Dendritic cell treated with granulocyte-macrophage colony-stimulating factor and Interleukin-4, amounts not matched to agents 40 ng/mL and 50 ng/mL, for 4 days (primary cell): ENCODE measurements around the gene ANO1.
"Not testable (repeated sequence)": the region's sequence is repeated elsewhere in the genome, so short reads cannot be mapped to it uniquely, and the experiment has no call there.

ENCODE experiments used
- H3K27ac Mint-ChIP-seq: one replicate; pipeline ENCODE4 v1.8.0; 2022; ENCODE audit warnings: mild to moderate bottlenecking, mixed read lengths
- H3K27me3 Mint-ChIP-seq: one replicate; pipeline ENCODE4 v1.8.0; 2022; ENCODE audit warnings: mild to moderate bottlenecking, mixed read lengths
- H3K36me3 Mint-ChIP-seq: one replicate; pipeline ENCODE4 v1.8.0; 2022; ENCODE audit warnings: low read depth, mixed read lengths
- H3K4me1 Mint-ChIP-seq: one replicate; pipeline ENCODE4 v1.8.0; 2022; ENCODE audit warnings: low read depth, mixed read lengths
- H3K4me3 Mint-ChIP-seq: one replicate; pipeline ENCODE4 v1.8.0; 2022; ENCODE audit warnings: mild to moderate bottlenecking, moderate library complexity, mixed read lengths
- H3K9me3 Mint-ChIP-seq: one replicate; pipeline ENCODE4 v1.8.0; 2022; ENCODE audit warnings: mixed read lengths
- intact Hi-C: fragments of 100-400 bp; cut with micrococcal nuclease; formaldehyde crosslinking; loops from one replicate; pipeline ENCODE4 v1.15.0; 2022

ANO1 gene

DNA sequence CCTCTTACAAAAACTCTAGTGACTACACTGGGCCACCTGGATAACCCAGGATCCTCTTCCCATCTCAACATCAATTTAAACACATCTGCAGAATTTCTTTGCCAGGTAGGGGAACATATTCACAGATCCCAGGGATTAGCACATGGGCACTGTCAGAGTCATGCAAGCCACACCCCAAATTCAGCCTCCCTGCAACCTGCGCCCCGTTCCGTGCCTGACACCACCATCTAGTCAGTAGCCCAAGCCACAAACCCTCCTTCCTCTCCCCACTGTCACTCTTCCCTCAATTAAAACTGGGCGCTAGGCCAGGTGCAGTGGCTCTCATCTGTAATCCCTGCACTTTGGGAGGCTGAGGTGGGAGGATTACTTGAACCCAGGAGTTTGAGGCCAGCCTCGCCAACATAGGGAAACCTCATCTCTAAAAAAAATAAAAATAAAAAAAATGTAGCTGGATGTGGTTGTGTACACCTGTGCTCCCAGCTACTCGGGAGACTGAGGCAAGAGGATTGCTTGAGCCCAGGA lies 131.3 kb downstream of the ANO1 start:
- no peaks in the 10 kb centered on the region for H3K9me3 Mint-ChIP-seq
- no peak overlapping the region for H3K4me3 Mint-ChIP-seq
- H3K27me3 Mint-ChIP-seq, result no peaks in the 10 kb centered on the region
- intact Hi-C loops, result no loop called here
- peaks cover 49% of the 10 kb centered on the region for H3K36me3 Mint-ChIP-seq
- peaks cover 37% of the 10 kb centered on the region for H3K4me1 Mint-ChIP-seq
- no peak overlapping the region for H3K27ac Mint-ChIP-seq

DNA sequence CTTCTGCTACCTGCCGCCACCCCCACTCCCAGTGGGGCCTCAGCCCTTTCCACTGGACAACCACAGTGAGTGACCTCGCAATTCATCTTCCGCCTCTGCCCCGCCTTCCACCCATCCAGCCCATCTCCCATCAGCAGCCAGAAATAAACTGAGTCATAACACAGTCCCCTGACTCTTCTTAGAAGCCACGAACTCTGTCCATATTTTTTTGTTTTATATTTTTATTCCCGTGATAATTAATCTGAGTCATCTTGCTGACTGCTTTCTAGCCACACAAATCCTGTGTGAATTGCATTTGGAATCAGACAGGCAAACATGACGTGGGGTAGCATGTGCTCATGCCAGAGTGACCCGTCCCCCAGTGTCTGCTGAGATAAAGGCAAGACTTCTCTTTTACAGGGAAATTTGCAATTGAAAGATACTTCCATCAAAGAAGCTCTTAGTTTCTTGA lies 132.0 kb downstream of the ANO1 start:
- Mint-ChIP-seq H3K4me1 (peaks cover 31% of the 10 kb centered on the region), H3K9me3 (no peaks in the 10 kb centered on the region), H3K27me3 (no peaks in the 10 kb centered on the region), H3K36me3 (peaks cover 43% of the 10 kb centered on the region), H3K4me3 (no peak overlapping the region), H3K27ac (no peak overlapping the region)
- intact Hi-C loops, result no loop called here

DNA sequence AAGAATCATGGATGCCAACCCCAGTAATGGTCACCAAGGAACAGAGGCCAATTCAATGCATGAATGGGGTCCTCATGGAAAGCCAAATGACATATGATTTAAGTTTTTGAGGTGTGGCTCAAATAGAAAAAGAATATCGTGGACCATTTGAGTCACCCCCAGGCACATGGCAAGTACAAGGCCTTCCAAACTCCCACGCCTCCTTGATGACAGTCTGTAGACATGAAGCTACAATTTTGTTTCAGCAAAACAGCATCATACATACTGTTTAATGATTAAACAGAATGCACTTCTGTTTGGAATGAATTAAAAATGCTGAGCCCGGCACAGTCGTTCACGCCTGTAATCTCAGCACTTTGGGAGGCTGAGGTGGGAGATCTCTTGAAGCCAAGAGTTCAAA lies 132.4 kb downstream of the ANO1 start:
- H3K9me3 Mint-ChIP-seq, result no peaks in the 10 kb centered on the region
- H3K27me3 Mint-ChIP-seq, result no peaks in the 10 kb centered on the region
- H3K4me1 Mint-ChIP-seq, result peaks cover 28% of the 10 kb centered on the region
- intact Hi-C loops, result no loop called here
- H3K4me3 Mint-ChIP-seq, result no peak overlapping the region
- H3K27ac Mint-ChIP-seq, result no peak overlapping the region
- H3K36me3 Mint-ChIP-seq, result peaks cover 41% of the 10 kb centered on the region

DNA sequence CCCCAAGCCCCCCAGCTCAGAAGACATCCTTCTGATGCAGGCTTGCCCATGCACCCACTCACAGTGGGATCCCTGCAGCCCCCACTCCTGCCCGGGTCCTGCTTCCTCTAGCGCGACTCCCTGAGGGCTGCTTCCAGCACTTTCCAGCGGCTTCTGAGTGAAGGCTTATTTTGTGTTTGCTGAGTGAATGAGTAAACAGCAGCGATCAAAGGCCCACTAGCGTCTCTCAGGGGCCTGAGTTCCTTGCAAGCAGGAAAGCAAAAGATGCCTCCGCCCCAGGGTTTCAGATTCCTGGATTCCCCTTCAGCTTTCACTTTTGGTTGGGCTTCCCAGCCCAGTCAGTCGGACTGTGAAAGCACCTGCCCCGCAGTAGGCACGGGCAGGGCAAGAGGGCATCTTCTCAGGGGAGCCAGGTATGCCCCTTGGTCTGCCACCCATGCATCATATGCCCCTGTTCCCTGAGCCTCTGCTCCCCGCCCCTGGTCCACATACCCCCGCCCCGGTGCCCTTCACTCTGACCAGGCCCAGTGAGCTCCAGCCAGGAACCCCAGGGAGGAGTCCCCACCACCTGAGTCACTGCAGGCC lies 134.2 kb downstream of the ANO1 start:
- H3K27me3 Mint-ChIP-seq, result no peaks in the 10 kb centered on the region
- no peak overlapping the region for H3K27ac Mint-ChIP-seq
- H3K36me3 Mint-ChIP-seq, result peaks cover 23% of the 10 kb centered on the region
- H3K9me3 Mint-ChIP-seq, result no peaks in the 10 kb centered on the region
- no peak overlapping the region for H3K4me3 Mint-ChIP-seq
- intact Hi-C loops, result no loop called here
- peaks cover 14% of the 10 kb centered on the region for H3K4me1 Mint-ChIP-seq

DNA sequence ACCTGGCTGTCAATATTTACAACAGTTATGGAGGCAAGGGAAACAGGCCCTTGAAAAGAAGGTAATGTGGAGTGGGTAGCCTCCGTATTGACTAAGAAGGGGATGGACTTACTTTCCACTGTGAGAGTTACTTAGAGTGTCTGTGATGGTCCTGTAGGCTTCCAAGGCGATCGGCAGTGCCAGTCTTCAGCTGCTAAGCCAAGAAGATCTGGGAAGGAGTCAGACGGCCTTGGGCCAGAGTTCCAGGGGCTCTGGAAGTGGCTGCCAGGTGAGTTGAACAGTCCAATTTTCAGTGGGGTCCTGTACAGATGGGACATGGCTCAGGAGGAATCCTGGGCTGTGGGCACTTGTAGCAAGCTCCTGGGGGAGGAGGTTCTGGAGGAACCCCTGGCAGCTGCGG lies 139.3 kb downstream of the ANO1 start:
- H3K27ac Mint-ChIP-seq, H3K36me3 Mint-ChIP-seq, H3K9me3 Mint-ChIP-seq, H3K4me3 Mint-ChIP-seq, intact Hi-C loops, H3K4me1 Mint-ChIP-seq: not testable (repeated sequence)
- H3K27me3 Mint-ChIP-seq, result peaks cover 20% of the 10 kb centered on the region

DNA sequence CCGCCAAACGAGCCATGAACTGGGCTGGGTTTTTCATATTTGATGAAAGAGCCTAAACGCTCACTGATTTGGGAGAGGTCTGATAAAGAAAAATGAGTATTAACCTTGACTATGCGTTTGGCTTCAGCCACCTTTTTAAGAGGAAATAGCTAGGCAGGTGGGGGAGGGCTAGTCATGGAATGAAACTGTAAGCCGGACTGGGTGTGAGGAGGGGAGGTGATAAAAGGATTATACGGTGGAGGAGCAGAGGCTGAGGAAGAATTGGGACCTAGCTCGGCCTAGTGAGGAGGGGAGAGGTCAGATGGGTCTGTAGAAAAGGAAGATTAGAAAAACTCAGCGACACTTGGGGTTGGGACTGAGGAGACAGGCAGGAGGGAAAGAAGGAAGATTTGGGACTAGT lies 140.0 kb downstream of the ANO1 start:
- intact Hi-C loops, H3K4me3 Mint-ChIP-seq, H3K4me1 Mint-ChIP-seq, H3K36me3 Mint-ChIP-seq, H3K27ac Mint-ChIP-seq, H3K9me3 Mint-ChIP-seq: not testable (repeated sequence)
- H3K27me3 Mint-ChIP-seq, result peaks cover 23% of the 10 kb centered on the region

DNA sequence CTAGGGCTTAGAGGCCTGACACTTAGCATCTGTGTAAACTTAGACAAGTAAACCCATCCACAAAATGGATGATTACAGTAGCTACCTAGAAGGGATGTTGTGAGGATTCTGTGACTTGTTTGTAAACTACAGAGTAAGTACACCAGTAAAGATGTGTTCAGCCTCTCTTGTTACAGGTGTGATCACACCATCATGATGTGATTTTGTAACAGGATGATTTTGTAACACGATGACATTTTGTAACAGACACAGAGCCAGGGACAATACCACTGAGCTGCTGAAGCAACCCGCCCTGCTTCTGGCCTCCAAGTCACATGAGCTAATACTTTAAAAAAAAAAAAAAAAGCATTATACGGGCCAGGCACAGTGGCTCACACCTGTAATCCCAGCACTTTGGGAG lies 142.0 kb downstream of the ANO1 start:
- no peak overlapping the region for H3K4me3 Mint-ChIP-seq
- intact Hi-C loops, result no loop called here
- H3K27me3 Mint-ChIP-seq, result peaks cover 34% of the 10 kb centered on the region
- H3K27ac Mint-ChIP-seq, result no peak overlapping the region
- no peaks in the 10 kb centered on the region for H3K36me3 Mint-ChIP-seq
- H3K4me1 Mint-ChIP-seq, result no peaks in the 10 kb centered on the region
- H3K9me3 Mint-ChIP-seq, result no peaks in the 10 kb centered on the region

DNA sequence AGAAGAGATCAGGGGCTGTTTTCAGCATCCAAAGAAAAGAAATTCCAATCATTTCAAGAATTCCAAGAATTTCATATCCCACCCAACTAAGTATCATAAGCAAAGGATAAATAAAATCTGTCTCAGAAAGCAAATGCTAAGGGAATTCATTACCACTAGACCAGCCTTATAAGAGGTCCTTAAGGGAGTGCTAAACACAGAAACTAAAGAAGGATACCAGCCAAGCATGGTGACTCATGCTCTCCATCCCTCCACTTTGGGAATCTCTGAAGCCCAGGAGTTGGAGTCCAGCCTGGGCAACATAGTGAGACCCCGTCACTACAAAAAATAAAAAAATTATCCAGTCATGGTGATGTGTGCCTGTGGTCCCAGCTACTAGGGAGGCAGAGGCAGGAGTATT lies 142.8 kb downstream of the ANO1 start:
- H3K4me3 Mint-ChIP-seq, result no peak overlapping the region
- intact Hi-C loops, result no loop called here
- H3K4me1 Mint-ChIP-seq, result no peaks in the 10 kb centered on the region
- H3K27me3 Mint-ChIP-seq, result peaks cover 38% of the 10 kb centered on the region
- H3K27ac Mint-ChIP-seq, result no peak overlapping the region
- no peaks in the 10 kb centered on the region for H3K9me3 Mint-ChIP-seq
- no peaks in the 10 kb centered on the region for H3K36me3 Mint-ChIP-seq

DNA sequence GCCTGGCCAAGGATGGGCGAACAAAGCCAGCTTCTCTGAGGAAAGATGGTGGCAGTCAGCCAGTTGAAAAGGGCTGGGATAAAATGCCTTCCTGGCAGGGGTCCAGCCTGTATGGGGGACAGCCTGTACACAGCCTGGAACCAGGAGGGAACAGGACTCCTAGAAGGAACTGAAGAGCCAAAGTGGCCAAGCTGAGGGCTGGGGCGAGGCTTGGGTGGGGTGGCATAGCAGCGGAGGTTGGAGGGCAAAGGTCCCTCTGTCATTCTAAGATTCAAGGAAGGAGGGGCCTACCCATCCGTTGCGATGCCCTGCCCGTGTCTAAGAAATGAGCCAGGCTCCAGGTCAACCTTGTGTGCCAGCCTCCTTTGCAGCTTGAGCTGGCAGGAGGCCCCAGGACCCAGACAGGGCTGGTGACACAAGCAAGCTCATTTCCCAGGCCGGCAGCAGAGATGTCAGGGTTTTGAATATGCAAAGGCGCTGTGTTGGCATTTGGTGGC lies 147.6 kb downstream of the ANO1 start:
- H3K9me3 Mint-ChIP-seq, result no peaks in the 10 kb centered on the region
- intact Hi-C loops, result no loop called here
- H3K27ac Mint-ChIP-seq, result no peak overlapping the region
- H3K27me3 Mint-ChIP-seq, result peaks cover 19% of the 10 kb centered on the region
- no peak overlapping the region for H3K4me3 Mint-ChIP-seq
- no peaks in the 10 kb centered on the region for H3K4me1 Mint-ChIP-seq
- no peaks in the 10 kb centered on the region for H3K36me3 Mint-ChIP-seq

DNA sequence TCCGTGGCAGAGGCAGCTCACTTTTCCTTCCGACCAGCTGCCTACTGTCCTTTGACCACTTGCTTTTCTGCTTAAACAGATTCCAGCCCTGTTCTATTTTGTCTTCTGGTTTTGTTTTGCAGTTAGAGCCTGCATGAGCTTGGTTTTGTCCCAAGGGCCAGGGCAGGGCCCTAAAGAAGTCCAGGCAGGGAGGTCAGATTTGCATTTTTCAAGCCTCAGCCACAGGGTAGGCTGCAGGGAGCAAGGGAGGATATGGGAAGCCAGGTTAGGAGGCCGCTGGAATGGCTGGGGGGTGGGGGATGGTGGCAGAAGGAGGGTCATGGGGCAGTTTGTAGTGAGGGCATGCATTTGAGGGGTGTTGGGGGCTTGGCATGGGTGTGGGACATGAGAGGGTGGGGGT lies 148.1 kb downstream of the ANO1 start:
- intact Hi-C loops, result no loop called here
- Mint-ChIP-seq H3K4me1 (no peaks in the 10 kb centered on the region), H3K4me3 (no peak overlapping the region), H3K27me3 (peaks cover 19% of the 10 kb centered on the region), H3K9me3 (no peaks in the 10 kb centered on the region), H3K27ac (no peak overlapping the region), H3K36me3 (no peaks in the 10 kb centered on the region)

DNA sequence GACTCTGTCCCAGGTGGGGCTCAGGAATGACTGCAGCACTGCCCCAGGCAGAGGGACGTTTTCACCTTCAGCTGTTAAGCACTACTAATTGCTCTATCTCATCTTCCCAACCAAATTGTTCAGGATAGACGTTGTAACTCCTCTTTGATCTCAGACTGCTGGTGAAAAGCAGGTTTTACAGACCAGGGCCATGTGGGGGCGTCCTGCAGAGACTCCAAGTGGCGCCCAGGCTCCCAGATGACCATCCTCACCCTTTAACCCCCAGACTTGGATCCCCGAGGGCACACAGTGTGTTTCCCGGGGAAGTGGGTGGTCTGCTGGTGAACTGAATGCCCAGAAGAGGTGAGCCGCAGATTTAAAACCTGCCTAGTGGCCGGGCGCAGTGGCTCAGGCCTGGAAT lies 148.8 kb downstream of the ANO1 start:
- no peak overlapping the region for H3K4me3 Mint-ChIP-seq
- intact Hi-C loops, result no loop called here
- peaks cover 19% of the 10 kb centered on the region for H3K27me3 Mint-ChIP-seq
- no peaks in the 10 kb centered on the region for H3K4me1 Mint-ChIP-seq
- no peak overlapping the region for H3K27ac Mint-ChIP-seq
- H3K9me3 Mint-ChIP-seq, result no peaks in the 10 kb centered on the region
- H3K36me3 Mint-ChIP-seq, result no peaks in the 10 kb centered on the region

DNA sequence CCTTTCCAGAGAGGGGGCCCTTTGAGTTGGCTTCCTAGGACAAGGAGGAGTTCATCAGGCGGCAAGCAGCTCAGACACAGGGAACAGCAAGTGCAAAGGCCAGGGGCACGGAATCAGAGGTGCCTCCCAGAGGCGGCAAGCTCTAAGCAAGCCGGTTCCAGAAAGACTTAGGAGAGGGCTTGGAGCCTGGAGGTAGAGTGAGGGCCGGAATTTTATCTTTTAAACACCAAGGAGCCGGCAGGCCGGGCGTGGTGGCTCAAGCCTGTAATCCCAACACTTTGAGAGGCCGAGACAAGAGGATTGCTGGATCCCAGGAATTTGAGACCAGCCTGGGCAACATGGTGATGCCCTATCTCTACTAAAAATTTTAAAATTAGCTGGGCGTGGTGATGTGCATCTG lies 151.6 kb downstream of the ANO1 start:
- H3K36me3 Mint-ChIP-seq, result no peaks in the 10 kb centered on the region
- H3K27me3 Mint-ChIP-seq, result peaks cover 14% of the 10 kb centered on the region
- H3K4me1 Mint-ChIP-seq, result no peaks in the 10 kb centered on the region
- intact Hi-C loops, result no loop called here
- no peak overlapping the region for H3K4me3 Mint-ChIP-seq
- no peaks in the 10 kb centered on the region for H3K9me3 Mint-ChIP-seq
- H3K27ac Mint-ChIP-seq, result no peak overlapping the region

DNA sequence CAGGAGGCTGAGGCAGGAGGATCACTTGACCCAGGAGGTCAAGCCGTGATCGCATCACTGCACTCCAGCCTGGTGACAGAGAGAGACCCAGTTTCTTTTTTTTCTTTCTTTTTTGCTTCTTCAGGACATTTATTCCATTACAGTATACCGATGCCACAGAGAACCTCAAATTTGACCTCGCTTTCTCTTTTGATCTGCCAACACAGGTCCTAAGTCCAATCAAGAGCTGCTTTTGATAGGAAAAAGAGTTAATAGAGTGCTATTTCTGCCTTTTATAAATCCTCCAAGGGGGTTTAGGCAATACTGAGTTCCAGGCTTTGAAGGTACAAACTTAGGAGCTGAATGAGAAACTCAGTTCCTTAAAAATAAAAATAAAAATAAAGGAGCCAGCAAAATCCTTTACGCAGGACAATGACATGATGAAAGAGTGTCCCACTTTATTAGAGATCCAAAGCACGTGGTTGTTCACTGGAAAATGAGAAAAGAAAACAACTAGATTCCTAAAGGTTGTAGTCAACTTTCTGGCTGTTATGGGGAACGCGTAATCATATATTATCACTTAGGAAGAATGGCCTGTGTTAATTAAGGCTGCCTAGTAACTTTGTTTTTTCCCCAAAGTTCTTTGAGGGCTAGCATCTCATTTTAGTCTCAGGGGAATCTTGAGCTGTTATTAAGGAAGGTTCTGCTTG lies 152.2 kb downstream of the ANO1 start:
- intact Hi-C loops, result no loop called here
- Mint-ChIP-seq H3K36me3 (no peaks in the 10 kb centered on the region), H3K9me3 (no peaks in the 10 kb centered on the region), H3K4me3 (no peak overlapping the region), H3K27ac (no peak overlapping the region), H3K4me1 (no peaks in the 10 kb centered on the region), H3K27me3 (peaks cover 8% of the 10 kb centered on the region)

DNA sequence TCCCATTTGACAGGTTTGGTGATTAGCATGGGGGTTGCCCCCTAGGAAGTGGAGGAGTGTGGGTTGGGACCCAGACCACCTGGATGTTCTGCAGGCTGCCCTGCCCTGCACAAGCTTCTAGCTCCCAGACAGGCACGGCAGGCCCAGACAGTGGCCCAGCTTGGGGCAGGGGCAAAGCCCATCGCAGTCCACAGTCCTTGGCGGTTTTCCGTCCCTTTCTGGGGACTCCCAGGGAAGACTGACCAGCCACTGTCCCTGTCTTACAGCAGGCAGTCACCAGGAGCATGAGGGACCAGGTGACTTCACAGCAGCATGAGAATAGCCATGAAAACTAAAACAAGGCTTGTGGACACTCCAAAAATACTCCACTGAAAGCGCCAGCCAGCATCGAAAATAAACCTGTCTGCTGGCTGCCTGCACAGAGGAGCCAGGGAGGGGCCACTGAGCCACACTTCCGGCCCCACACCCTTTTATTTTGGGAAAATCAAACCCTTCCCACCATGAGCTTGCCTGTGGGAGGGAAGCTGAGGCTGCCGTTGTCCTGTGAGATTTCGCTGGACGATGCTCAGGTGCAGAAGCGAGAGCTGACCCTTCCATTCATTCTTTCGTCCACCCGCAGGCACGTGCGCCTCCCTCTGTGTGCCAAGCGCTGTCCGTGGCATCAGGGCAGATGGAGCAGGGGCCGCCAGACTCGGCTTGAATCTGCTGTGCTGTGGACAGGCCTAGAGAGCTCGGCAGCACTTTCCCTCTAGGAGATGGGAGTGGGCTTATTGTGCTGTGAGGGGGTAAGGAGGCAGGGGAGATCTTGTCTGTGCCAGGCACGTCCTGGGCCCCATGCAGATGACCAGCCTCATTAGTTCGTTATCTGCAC lies 153.0 kb downstream of the ANO1 start:
- no peak overlapping the region for H3K4me3 Mint-ChIP-seq
- no peaks in the 10 kb centered on the region for H3K9me3 Mint-ChIP-seq
- H3K36me3 Mint-ChIP-seq, result no peaks in the 10 kb centered on the region
- no peak overlapping the region for H3K27ac Mint-ChIP-seq
- H3K4me1 Mint-ChIP-seq, result no peaks in the 10 kb centered on the region
- intact Hi-C loops, result no loop called here
- peaks cover 5% of the 10 kb centered on the region for H3K27me3 Mint-ChIP-seq
